ENCODE results near the gene WDFY4.

WDFY4 gene

DNA sequence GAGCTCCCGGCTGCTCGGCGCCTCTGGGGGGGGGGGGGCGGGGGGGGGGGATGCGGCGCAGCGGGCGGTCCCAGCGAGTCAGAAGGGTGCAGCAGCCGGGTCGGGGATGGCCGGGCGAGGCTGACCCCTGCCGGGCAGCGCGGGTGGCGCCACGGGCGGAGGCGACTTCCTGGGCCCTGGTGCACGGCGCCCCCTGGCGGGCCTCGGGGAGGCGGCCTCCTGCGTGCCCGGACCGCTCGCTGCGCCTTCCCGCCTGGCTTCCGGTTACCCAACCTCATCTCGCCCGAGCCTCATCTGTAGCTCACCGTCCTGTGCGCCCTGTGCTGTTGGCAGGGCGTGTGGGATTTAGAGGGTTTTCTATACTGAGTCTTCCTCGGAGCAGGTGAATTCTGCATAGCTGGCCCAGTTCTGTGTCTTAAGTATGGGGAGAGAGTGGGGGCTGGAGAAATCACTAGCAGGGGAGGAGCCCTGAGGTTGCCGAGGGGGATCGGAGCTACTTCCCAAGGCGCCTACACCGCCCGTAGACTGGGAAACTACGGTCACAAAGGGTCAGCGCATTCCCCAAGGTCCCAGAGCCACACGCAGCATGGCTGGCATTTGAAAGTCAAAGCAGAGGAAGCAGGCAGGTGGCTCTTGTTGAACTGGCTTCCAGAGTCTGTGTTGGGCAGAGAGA lies 28.3 kb upstream of the WDFY4 start:
- peak; percentile 93 for DNase-seq (ENCODE audit: low spot score)

GRCh38 chr10:48656914-48657305 lies 27.8 kb upstream of the WDFY4 start:
- DNase-seq (ENCODE audit: low spot score), result no peak

- no peak for DNase-seq (ENCODE audit: low spot score)
Measured at GRCh38 chr10:48657416-48657815, 27.3 kb upstream of the WDFY4 start.

- peak; percentile 72 for DNase-seq (ENCODE audit: low spot score)
Measured at GRCh38 chr10:48658243-48658974, 26.3 kb upstream of the WDFY4 start.

- no peak for DNase-seq (ENCODE audit: low spot score)
Measured at GRCh38 chr10:48658975-48659269, 25.8 kb upstream of the WDFY4 start.

DNA sequence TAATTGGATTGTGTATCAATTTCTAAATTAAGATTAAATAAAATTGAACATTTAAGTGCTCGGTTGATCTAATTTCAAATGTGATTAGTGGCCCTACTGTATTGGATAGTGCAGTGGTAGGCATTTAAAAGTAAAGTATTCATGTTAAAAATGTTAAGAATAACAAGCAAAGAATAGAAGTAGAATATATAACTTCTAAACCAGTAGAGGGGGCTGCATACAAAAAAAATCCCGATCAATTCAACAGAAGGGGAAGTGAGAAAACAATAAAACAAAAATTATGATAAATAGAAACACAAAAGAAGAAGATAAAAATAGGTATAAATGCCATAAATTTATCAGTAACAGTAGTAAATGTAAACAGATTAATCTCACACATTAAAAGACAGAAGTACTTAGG lies 24.9 kb upstream of the WDFY4 start:
- no peak for DNase-seq (ENCODE audit: low spot score)

GRCh38 chr10:48661441-48661840 lies 23.2 kb upstream of the WDFY4 start:
- DNase-seq (ENCODE audit: low spot score), result no peak

DNA sequence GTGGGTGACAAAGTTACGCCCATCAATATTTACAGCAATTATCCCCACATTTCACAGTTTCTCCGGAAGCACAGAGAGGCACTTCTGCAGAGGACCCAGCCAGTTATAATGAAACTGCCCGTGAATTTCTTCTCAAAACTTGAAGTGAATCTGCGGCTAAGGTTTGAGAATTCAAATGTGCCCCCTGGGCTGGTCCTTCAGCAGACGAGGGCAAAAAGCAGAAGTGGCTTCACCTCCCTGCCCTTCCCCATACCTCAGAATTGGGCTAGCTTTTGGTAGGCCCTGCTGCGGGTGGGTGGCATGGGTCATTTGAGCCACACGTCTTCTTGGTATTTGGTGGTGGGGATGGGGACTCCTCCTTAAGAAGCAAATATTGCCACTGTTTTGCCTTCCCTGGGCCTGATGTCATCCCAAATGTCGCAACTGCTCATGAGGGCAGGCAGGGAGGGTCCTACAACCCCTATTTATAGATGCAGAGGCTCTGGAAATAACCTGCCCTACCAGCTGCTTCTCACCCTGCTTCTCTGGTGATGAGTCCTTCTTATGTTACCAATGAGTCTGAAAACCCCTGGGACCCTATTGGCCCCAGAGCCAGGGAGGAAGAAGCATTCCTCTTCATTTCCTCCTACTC lies 16.6 kb upstream of the WDFY4 start:
- DNase-seq (ENCODE audit: low spot score), result no peak

DNA sequence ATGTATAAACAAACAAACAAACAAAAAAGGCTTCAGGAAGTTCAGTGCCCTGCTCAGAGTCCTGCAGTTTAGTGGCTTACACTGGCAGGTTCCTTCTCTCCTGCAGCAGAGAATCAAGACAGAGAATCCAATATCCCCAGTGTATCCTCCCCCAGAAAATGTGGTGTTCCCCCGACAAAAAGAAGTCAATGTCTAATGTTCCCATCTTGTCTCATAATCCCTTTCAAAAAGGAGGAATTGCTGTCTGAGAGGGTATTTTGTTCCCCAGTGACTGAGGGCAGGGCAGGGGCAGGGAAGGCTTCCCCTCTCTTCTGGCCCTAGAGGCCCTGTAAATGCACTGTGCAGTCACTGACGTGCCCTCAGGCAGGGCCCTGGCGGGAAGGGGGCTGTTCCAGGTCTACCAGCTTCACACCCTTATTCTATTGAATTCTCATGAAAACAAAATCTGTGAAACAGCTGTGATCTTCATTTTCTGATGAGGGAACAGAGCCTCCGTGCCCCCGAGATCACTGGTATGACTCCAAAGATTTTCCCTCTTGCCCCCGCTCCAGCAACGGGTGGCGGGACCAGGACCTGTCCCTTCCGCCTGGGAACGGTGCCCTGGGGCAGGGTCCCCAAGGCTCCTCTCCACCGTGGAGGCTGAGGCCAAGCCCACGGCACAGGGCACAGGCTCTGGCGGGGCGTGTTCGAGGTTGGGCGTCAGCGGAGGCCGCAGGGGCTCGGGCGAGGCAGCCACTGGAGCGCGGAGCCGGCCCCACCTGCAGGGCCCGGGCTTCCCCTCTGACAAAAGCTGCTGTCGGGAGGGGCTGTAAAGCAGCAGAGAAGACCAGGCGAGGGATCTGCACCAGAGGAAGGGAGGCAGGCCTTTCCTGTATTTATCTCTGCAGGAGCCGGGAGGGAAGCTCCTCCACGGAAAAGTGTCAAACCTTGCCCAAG lies 13.4 kb upstream of the WDFY4 start:
- no peak for DNase-seq (ENCODE audit: low spot score)

DNA sequence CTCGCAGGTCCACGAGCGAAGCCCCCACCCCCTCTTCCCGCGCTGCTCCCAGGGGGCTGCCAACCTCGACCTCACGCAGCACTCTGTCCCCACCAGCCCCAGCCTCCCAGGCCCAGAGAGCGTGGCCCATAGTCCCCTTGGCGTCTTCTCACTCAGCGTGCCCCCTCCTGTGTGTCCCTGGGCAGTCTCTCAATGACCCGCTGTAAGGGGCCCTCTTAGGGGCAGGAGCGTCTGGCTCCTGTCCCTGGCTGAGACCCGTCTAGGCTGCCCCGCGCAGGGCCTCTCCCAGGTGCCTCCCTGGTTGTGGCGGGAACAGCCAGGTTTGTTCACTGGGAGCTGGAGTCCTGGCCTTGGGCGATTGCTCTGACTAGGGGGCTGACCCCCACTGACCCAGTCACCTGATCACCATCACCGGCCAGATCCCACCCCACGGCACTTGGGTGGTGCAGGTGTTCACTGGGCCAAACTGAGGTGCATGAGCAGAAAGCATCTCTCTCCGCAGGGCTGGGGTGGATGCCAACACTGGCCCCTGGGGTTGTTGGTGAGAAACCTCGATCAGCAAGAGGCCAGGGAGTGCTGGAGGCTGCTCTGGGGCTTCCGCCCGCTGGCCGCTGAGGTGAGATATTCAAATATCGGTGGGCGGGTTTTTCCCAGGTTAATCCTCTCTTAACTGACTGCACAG lies 12.6 kb upstream of the WDFY4 start:
- DNase-seq (ENCODE audit: low spot score), result no peak

DNA sequence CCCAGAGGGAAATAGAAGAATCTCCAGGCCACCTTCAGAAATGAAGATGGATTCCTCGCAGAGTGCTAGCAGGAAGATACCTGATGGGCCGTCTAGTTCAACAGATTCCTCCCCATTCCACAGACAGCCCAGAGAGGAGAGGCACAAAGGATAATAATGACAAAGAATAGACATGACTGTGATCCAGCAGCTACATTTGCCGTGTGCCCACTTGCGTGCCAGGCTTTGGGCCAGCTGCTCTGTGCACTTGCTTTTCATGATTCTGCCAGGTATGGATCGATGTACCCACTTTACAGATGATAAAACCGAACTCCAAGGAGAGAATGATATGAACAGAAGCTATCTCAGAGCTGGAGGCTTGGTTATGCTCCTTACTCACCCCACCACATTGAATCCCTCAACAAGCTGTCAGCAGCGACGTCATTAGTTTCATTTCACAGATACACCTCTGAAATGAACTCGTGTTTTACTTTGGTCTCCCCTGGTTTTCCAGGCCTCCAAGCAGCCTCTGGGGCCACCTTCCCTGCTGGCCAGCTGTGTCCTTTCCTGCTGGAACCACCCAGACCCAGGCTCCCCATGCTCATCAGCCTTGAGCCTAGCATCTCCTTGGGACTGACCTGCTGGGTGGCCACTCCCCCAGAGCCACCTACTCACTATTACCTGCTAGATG lies 11.9 kb upstream of the WDFY4 start:
- no peak for DNase-seq (ENCODE audit: low spot score)

DNA sequence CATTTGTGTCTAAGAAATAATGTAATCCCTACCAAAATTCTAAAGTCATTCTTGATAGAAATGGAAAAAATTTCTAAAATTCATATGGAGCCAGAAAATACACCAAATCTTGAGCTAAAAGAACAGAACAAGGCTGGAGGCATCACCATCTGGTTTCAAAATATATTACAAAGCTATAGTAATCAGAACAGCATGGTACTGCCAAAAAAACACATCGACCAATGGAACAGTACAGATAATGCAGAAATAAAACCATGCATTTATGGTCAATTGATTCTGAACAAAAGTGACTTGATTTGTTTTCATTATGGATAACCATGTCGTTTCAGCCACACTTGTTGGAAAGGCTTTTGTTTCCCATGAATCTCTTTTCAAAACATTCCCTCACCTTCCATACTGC lies 7.0 kb upstream of the WDFY4 start:
- no peak for DNase-seq (ENCODE audit: low spot score)

GRCh38 chr10:48678041-48678440 lies 6.6 kb upstream of the WDFY4 start:
- no peak for DNase-seq (ENCODE audit: low spot score)

GRCh38 chr10:48681740-48682139 lies 2.9 kb upstream of the WDFY4 start:
- no peak for DNase-seq (ENCODE audit: low spot score)

DNA sequence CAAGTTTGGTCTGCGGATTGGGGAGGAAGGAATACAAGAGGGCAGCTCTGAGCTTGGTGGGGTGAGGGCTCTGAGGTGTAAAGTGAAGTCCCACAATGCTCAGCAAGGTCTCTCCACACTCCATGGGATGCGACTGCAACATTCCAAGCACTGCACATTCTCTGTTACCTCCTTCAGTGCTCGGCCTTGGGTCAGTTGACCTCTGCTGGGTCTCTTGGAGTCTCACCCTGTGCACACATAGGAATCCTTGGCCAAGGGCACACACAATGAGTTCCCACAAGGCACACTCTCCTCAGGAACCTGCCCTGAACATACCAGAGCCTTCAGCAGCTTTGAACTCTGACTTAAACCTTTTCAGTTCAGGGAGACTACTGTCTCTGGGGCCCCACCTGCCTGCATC lies 2.4 kb upstream of the WDFY4 start:
- DNase-seq (ENCODE audit: low spot score), result no peak

DNA sequence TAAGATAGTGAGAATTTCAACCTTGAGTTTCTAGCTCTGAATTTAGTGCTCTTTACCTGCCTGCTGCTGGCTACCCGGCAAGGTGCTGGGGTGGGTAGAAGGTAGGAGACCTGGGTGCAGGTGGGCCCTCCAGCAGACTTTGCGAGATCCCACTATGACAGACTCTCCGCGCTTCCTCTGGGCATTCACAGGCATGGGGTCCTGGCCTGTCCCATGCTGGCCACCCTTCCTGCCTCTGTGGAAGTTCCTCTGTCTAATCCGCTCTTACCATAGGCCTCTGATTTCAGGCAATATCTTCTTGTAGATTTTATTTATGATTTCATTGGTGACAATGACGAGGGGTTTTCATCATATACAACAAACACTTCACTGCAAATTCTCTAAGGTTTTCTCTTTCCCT lies 1.2 kb upstream of the WDFY4 start:
- DNase-seq (ENCODE audit: low spot score), result no peak

- DNase-seq (ENCODE audit: low spot score), result no peak
Measured at GRCh38 chr10:48683868-48684267, 805 bp upstream of the WDFY4 start.

DNA sequence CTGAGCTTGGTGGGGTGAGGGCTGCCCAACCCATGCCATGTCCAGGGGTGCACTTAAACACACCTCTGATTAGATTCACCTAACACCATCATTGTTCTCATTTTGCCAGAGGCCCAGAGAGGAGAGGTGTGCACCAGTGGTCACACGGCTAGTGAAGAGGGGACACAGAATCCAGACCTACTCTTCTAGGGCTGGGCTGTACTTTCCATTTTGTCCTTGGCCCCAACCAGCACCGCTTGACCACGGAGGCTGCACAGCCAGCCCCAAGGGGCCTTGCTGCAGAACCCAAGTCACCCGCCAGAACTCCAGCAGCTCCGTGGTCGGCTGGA lies 246 bp upstream of the WDFY4 start:
- no peak for DNase-seq (ENCODE audit: low spot score)

DNA sequence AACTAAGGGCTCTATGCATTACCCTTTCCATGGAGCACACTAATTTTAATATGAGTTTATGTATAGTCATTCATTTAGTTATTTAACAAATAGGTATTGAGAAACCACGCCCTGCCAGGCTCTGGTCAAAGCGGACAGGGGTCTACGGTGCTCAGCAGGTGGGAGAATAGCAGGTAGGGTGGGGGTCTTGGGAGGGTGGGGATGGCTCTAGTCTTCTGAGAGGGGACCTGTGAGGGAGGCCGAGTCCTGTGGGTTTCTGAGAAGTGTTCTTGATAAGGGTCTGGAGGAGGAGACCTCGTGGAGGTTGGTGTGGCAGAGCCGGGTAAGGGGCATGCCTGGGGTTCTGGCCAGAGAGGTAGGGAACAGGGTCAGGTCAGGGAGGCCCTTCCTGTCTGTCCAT lies 1.1 kb downstream of the WDFY4 start:
- no peak for DNase-seq (ENCODE audit: low spot score)

DNA sequence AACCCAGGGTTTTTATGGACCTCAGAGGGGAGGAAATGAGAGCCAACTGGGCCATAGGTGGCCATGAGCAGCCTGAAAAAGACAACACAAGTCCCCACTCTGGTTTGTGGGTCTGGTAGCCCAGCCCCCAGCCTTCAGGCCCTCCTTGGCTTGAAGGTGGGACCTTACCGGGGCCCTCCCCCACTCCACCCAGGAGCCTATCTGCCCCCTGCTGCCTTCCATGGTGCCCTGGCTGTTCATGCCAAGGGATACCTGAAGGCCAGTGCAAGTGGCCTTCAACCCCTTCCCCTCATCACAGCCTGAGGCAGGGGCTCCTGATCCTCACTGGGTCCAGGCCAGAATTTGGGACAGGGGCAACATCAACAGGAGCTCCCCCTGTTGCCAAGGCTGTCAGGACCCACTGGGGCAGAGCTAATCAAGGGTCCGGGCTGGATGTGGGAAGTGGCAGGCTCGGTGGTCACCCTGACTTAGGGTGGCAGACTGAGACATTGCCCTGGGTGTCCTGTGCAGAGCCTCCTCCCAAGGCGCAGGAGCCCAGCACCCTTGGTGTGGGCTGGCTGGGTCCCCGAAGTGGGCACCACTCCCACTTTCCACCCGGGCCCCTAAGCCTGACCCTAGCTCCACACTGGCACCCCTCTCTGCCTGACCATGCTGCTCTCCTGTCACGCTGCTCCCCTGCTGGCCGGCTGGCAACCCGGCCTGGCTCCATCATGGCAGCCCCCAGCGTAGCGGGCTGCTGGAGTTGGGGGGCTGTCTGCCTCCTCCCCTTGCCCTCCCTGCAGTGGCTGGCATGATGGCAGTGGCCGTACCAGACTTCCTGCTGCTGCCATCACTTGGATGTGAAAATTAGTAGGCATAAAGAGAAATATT lies 6.4 kb downstream of the WDFY4 start:
- DNase-seq (ENCODE audit: low spot score), result no peak
